Measurements from ENCODE around the gene UBE2D1.

The UBE2D1 gene

DNA sequence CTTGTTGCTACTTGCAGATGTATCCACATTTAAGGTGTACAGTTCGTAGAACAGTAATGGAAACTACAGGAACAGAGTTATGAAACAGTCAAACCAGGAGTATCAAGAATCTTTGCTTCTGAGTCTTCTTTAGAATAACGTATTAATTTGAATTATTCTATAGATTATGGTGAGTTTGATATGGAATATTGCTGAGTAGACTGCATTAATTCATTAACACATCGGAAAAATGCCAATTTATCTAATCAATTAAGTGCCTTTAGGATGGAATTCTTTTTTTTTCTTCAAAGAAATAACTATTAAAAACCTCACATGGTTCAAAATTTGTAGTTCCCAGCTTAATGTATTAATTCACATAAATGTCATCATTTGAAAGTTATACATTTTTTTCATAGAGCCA lies 54.2 kb downstream of the UBE2D1 start:
- H3K27me3 ChIP-seq (ENCODE audit: control insufficient read depth, insufficient read depth, low read length), result no peaks in the 10 kb centered on the region
- H3K4me3 ChIP-seq (ENCODE audit: low read length), result no peak overlapping the region
- H3K36me3 ChIP-seq (ENCODE audit: control insufficient read depth, insufficient read depth, low read length), result no peaks in the 10 kb centered on the region
- H3K9ac ChIP-seq (ENCODE audit: low read length), result no peak overlapping the region
- H3K9me3 ChIP-seq (ENCODE audit: control insufficient read depth, low read length), result no peaks in the 10 kb centered on the region
- H3K4me1 ChIP-seq (ENCODE audit: control insufficient read depth, insufficient read depth, low read length), result peaks cover 18% of the 10 kb centered on the region

DNA sequence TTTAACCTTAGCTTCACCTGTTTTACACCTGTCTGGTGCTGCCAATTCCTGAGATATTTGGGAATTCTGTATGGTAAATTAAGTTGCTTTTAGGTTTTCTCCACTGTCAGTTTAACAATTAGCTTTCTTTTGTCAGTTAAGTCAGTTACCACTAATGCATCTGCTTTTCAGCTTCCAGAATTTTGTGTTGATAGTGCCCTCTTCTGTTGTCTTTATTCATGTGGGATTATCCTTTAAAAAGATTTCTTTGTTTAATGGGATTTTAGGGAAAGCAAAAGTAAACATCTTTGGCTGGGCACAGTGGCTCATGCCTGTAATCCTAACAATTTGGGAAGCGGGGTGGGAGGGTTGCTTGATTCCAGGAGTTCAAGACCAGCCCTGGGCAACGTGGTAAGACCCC lies 58.5 kb downstream of the UBE2D1 start:
- H3K36me3 ChIP-seq (ENCODE audit: control insufficient read depth, insufficient read depth, low read length), result no peaks in the 10 kb centered on the region
- no peaks in the 10 kb centered on the region for H3K9me3 ChIP-seq (ENCODE audit: control insufficient read depth, low read length)
- no peak overlapping the region for H3K9ac ChIP-seq (ENCODE audit: low read length)
- H3K4me1 ChIP-seq (ENCODE audit: control insufficient read depth, insufficient read depth, low read length), result peaks cover 2% of the 10 kb centered on the region
- H3K4me3 ChIP-seq (ENCODE audit: low read length), result no peak overlapping the region
- no peaks in the 10 kb centered on the region for H3K27me3 ChIP-seq (ENCODE audit: control insufficient read depth, insufficient read depth, low read length)

DNA sequence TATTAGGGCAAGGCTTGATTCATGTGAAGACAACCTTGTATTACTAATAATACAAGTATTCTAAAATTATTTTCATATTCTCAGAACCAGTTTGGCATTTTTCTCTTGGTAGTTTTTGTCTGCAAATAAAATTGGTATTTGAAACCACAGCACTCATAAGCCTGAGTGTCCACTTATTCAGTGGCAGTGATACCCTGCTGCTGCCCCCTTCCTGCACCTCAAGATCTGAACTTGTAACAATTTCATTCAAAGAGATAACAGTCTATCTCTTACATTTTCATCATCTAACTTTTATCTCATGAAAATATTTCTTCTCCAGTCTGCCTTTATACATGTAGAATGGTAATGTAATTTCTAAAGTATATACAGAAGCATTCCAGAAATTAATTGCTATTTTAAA lies 59.7 kb downstream of the UBE2D1 start:
- H3K4me1 ChIP-seq (ENCODE audit: control insufficient read depth, insufficient read depth, low read length), result no peaks in the 10 kb centered on the region
- H3K9me3 ChIP-seq (ENCODE audit: control insufficient read depth, low read length), result no peaks in the 10 kb centered on the region
- H3K9ac ChIP-seq (ENCODE audit: low read length), result no peak overlapping the region
- H3K27me3 ChIP-seq (ENCODE audit: control insufficient read depth, insufficient read depth, low read length), result no peaks in the 10 kb centered on the region
- no peak overlapping the region for H3K4me3 ChIP-seq (ENCODE audit: low read length)
- H3K36me3 ChIP-seq (ENCODE audit: control insufficient read depth, insufficient read depth, low read length), result no peaks in the 10 kb centered on the region

DNA sequence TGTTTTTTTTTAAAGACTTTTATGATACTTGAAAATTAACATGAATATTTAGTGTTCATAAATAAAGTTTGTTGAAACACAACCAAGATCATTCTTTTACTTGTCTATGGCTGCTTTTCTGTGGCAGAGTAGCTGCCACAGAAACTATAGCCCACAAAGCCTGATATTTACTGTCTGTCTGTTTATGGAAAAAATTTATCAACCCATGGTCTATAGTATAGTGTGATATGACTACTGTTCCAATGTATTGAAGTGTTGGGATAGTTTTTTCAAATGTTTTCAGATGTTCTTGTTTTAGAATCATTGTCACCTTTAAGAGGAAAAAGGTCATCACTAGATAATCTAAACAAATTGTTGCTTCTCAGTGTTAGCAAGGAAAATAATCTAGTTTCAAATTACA lies 61.3 kb downstream of the UBE2D1 start:
- H3K4me1 ChIP-seq (ENCODE audit: control insufficient read depth, insufficient read depth, low read length), result no peaks in the 10 kb centered on the region
- H3K27me3 ChIP-seq (ENCODE audit: control insufficient read depth, insufficient read depth, low read length), result no peaks in the 10 kb centered on the region
- no peaks in the 10 kb centered on the region for H3K9me3 ChIP-seq (ENCODE audit: control insufficient read depth, low read length)
- H3K4me3 ChIP-seq (ENCODE audit: low read length), result no peak overlapping the region
- no peaks in the 10 kb centered on the region for H3K36me3 ChIP-seq (ENCODE audit: control insufficient read depth, insufficient read depth, low read length)
- no peak overlapping the region for H3K9ac ChIP-seq (ENCODE audit: low read length)

DNA sequence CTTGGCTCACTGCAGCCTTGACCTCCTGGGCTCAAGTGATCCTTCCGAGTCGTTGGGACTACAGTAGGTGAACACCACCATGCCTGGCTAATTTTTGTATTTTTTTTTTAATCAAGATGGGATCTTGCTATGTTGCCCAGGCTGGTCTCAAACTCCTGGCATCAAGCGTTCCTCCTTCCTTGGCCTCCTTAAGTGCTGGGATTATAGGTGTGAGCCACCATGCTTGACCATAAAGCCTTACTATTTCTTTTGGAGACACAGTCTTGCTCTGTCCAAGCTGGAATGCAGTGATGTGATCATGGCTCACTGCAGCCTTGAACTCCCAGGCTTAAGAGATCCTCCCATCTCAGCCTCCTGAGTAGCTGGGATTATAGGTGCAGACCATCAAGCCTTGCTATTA lies 63.0 kb downstream of the UBE2D1 start:
- H3K27me3 ChIP-seq (ENCODE audit: control insufficient read depth, insufficient read depth, low read length), result no peaks in the 10 kb centered on the region
- no peaks in the 10 kb centered on the region for H3K4me1 ChIP-seq (ENCODE audit: control insufficient read depth, insufficient read depth, low read length)
- no peak overlapping the region for H3K4me3 ChIP-seq (ENCODE audit: low read length)
- H3K9me3 ChIP-seq (ENCODE audit: control insufficient read depth, low read length), result no peaks in the 10 kb centered on the region
- no peak overlapping the region for H3K9ac ChIP-seq (ENCODE audit: low read length)
- no peaks in the 10 kb centered on the region for H3K36me3 ChIP-seq (ENCODE audit: control insufficient read depth, insufficient read depth, low read length)

DNA sequence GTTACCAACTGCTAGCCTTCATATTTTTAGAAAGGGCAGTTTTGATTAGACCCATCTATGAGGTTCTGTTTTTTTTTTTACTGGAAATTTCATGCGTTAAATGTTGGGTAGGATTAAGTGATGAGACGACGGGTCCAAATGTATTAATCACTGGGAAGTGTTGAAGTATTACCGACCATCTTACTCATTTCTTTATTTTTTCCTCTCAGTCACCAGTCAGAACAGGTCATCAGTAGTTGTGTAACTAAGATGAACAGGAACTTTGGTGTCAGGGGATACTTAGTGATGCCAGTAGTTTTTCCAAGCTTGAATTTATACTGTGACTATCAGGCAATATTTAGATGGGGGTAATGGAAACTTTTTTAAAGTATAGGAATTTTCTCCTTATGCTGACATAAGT lies 64.6 kb downstream of the UBE2D1 start:
- no peaks in the 10 kb centered on the region for H3K36me3 ChIP-seq (ENCODE audit: control insufficient read depth, insufficient read depth, low read length)
- no peaks in the 10 kb centered on the region for H3K4me1 ChIP-seq (ENCODE audit: control insufficient read depth, insufficient read depth, low read length)
- no peaks in the 10 kb centered on the region for H3K9me3 ChIP-seq (ENCODE audit: control insufficient read depth, low read length)
- H3K9ac ChIP-seq (ENCODE audit: low read length), result no peak overlapping the region
- no peaks in the 10 kb centered on the region for H3K27me3 ChIP-seq (ENCODE audit: control insufficient read depth, insufficient read depth, low read length)
- no peak overlapping the region for H3K4me3 ChIP-seq (ENCODE audit: low read length)

DNA sequence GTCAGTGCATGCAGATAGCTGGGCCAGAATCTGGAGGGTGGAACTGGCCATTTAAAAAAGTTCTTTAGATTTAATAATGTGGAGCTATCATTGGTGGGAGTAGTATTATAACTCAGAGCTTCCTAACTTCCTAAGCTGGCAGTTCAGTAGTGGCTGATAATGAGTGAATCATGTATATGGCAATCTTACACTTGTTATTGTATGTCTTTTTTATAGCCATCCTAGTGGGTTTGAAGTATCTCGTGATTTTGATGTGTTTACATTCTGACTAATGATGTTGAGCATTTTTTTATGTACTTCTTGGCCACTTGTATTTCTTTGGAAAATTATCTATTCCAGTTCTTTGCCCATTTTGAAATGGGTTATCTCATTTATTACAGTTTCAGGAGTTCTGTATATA lies 65.8 kb downstream of the UBE2D1 start:
- H3K9ac ChIP-seq (ENCODE audit: low read length), result no peak overlapping the region
- H3K4me1 ChIP-seq (ENCODE audit: control insufficient read depth, insufficient read depth, low read length), result no peaks in the 10 kb centered on the region
- H3K9me3 ChIP-seq (ENCODE audit: control insufficient read depth, low read length), result no peaks in the 10 kb centered on the region
- no peak overlapping the region for H3K4me3 ChIP-seq (ENCODE audit: low read length)
- no peaks in the 10 kb centered on the region for H3K36me3 ChIP-seq (ENCODE audit: control insufficient read depth, insufficient read depth, low read length)
- no peaks in the 10 kb centered on the region for H3K27me3 ChIP-seq (ENCODE audit: control insufficient read depth, insufficient read depth, low read length)

DNA sequence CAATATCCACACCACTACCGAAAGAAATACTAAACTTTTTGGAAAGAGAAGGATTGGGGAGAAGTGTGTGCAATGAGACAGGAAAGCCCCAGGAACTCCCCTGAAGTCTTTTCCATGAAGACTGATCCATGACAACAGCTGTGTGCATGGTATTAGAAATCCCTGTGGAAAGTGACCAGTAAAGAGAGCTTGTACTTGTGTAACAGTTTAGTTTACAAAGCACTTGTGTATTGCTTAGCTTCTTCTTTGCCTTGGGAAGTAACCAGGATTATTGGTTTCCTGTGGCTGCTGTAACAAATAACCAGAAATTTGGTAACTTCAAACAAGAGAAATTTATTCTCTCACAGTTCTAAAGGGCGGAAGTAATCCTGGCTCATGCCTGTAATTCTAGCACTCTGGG lies 69.2 kb downstream of the UBE2D1 start:
- H3K4me3 ChIP-seq (ENCODE audit: low read length), result no peak overlapping the region
- no peaks in the 10 kb centered on the region for H3K36me3 ChIP-seq (ENCODE audit: control insufficient read depth, insufficient read depth, low read length)
- H3K4me1 ChIP-seq (ENCODE audit: control insufficient read depth, insufficient read depth, low read length), result no peaks in the 10 kb centered on the region
- no peaks in the 10 kb centered on the region for H3K27me3 ChIP-seq (ENCODE audit: control insufficient read depth, insufficient read depth, low read length)
- no peaks in the 10 kb centered on the region for H3K9me3 ChIP-seq (ENCODE audit: control insufficient read depth, low read length)
- H3K9ac ChIP-seq (ENCODE audit: low read length), result no peak overlapping the region

DNA sequence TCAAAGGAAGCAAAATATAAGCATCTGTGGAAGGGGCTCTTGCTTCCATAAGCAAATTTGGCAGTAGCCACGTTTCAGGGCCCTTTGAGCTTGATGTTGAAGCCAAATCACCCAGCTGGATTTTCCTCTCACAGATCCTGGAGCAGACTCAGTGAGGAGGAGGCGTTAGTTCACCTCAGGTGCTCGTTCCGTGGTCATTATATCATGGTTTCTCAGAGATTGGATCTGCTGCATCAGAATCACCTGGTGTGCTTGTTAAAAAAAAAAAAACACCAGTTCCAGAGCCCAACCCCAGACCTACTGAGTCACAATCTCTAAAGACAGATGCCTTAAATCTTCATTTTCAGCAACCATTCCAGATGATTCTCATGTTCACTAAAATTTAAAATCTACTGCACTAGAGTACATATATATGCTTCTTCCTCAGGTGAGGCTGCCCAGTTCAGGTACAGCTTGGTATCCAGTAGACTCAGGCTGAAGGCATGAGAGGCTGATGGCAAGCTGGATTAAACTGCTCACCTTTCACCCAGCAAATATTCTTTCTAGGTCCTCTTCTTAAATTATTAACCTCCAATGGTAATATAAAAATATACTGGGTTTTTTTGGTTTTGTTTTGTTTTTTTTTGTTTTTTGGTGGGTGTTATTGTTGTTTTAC lies 75.3 kb downstream of the UBE2D1 start:
- Histone ChIP-seq H3K9ac (ENCODE audit: low read length) (no peak overlapping the region), H3K36me3 (ENCODE audit: control insufficient read depth, insufficient read depth, low read length) (no peaks in the 10 kb centered on the region), H3K4me1 (ENCODE audit: control insufficient read depth, insufficient read depth, low read length) (no peaks in the 10 kb centered on the region), H3K27me3 (ENCODE audit: control insufficient read depth, insufficient read depth, low read length) (no peaks in the 10 kb centered on the region), H3K9me3 (ENCODE audit: control insufficient read depth, low read length) (no peaks in the 10 kb centered on the region), H3K4me3 (ENCODE audit: low read length) (no peak overlapping the region)

DNA sequence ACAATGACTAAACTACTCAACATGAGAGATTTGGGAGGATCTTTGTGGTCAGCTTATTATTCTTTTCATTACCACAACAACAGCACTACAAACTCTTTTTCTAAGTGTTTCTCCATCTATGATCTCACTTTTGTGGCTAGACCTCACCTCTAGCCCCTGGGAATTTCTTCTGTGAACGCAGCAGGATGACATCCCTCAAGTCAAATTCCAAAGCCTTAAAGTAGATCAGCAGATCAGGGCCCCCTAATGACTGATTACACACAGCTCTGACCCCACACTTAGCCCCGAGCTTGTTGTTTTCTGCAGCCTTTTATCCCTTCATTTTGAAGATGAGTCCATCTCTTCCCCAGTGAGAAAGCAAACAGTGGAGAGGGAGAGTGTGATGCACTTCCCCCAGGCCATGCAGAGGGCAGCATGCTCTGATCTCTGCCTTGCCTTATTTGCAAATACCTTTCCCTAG lies 77.7 kb downstream of the UBE2D1 start:
- Histone ChIP-seq H3K9ac (ENCODE audit: low read length) (no peak overlapping the region), H3K27me3 (ENCODE audit: control insufficient read depth, insufficient read depth, low read length) (no peaks in the 10 kb centered on the region), H3K4me3 (ENCODE audit: low read length) (no peak overlapping the region), H3K36me3 (ENCODE audit: control insufficient read depth, insufficient read depth, low read length) (no peaks in the 10 kb centered on the region), H3K9me3 (ENCODE audit: control insufficient read depth, low read length) (no peaks in the 10 kb centered on the region), H3K4me1 (ENCODE audit: control insufficient read depth, insufficient read depth, low read length) (no peaks in the 10 kb centered on the region)

DNA sequence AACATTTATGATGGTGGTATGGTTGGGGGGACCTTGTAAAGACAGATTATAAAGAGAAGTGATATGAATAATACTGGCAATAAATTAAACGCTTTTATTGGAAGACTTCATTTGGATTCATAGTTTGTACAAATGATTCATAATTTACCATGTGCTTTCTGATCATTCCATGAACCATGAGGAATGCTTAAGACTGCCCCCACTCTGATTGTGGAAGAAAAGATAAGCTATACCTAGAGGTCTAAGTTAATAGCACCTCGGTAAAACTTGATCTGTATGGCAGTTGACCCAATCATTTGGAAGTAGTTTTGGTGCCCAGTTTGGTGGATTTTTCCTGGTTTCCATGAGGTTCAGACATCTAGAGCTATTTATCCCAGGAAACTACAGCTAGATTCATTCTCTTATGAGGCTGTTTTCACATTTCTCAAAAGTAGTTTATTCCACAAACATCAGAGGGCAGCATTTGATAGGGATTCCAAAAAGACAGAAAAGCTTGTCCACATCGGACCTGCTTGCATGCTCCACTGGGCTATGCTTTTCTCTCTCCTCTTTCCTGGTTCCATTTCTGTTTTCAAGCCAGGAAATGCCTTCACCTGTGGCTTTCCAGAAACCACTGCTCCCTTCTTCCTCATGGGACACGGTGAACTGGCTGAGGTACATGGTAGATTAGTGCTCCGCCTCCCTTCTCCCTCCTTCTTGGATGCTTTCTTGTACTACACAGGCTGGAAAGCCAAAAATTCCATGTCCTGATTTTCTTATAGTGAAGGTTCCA lies 79.7 kb downstream of the UBE2D1 start:
- no peaks in the 10 kb centered on the region for H3K36me3 ChIP-seq (ENCODE audit: control insufficient read depth, insufficient read depth, low read length)

DNA sequence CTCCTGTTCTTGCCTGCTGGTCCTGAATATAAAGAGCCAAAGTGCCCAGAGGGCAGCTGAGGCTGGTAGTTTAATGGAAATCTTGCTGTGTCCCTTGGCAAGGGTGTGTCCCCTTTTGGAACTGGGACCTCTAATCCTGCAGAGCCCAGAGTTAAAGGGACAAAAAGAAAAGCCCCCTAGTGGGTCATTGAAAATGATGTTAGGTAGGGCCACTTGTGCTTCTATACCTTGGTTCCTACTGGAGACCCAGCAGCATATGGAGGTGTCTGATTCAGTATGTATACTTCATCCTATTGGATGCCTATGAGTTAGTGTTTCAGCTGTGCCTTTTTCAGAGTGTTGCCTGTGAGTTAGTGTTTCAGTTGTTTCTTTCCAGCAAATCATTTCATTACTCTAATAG lies 81.0 kb downstream of the UBE2D1 start:
- Histone ChIP-seq H3K9ac (ENCODE audit: low read length) (no peak overlapping the region), H3K4me1 (ENCODE audit: control insufficient read depth, insufficient read depth, low read length) (no peaks in the 10 kb centered on the region), H3K4me3 (ENCODE audit: low read length) (no peak overlapping the region), H3K27me3 (ENCODE audit: control insufficient read depth, insufficient read depth, low read length) (no peaks in the 10 kb centered on the region), H3K9me3 (ENCODE audit: control insufficient read depth, low read length) (no peaks in the 10 kb centered on the region), H3K36me3 (ENCODE audit: control insufficient read depth, insufficient read depth, low read length) (no peaks in the 10 kb centered on the region)

More for the DNA sequence above, 79.7 kb downstream of the UBE2D1 start:
- Histone ChIP-seq H3K4me3 (ENCODE audit: low read length) (no peak overlapping the region), H3K9me3 (ENCODE audit: control insufficient read depth, low read length) (no peaks in the 10 kb centered on the region), H3K4me1 (ENCODE audit: control insufficient read depth, insufficient read depth, low read length) (no peaks in the 10 kb centered on the region), H3K27me3 (ENCODE audit: control insufficient read depth, insufficient read depth, low read length) (no peaks in the 10 kb centered on the region), H3K9ac (ENCODE audit: low read length) (no peak overlapping the region)

Measured in mucosa of stomach (tissue), 1 donor.